ENCODE measurements around the gene SENP7. TPM values are rescaled to one million over a fixed set of nuclear protein-coding genes. Genes with fewer than 3 reads are reported as not detected.

The SENP7 gene
- total and polyA plus RNA-seq, 3 experiments from 2014 or later: 8.3 to 13.2 (median 11.1) TPM

DNA sequence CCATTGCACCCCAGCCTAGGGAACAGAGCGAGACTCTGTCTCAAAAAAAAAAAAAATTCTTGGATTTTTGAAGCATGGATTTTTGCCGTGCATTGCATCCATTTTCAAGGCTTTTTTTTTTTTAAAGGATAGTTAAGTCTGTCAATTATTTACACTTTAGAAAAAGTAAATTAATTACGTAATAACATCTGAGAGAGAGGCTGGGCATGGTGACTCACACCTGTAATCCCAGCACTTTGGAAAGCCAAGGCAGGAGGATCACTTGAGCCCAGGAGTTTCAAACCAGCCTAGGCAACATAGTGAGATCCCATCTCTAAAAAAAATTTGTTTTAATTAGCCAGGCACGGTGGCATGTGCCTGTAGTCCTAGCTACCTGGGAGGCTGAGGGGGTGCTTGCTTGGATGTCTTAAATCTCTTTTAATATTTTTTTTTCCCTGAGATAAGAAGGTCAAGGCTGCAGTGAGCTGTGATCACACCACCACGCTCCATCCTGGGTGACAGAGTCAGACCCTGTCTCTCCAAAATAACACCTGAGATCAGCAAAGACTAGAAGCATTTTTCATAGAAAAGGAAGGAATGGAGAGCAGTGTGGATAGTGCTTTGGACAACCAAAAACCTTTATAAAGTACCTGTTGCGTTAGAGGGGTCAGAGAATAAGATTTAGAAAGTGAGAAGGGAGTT, 6.8 kb upstream of the SENP7 start:
- Mint-ChIP-seq H3K4me1 (peaks cover 37 to 54% (median 50%) of the 10 kb centered on the region in 3 donors), H3K4me3 (peak overlapping the region in 5 of 7 donors; percentile 5 to 59 (median 46)), H3K9me3 (peaks cover 0 to under 1% (median 0%) of the 10 kb centered on the region in 5 donors), H3K27me3 (no peaks in the 10 kb centered on the region), H3K36me3 (peaks cover 0 to 2% (median 0%) of the 10 kb centered on the region in 3 donors), H3K27ac (peak overlapping the region; percentile 60 to 98 (median 95))
- CTCF ChIA-PET: interaction anchor here (1.4 to 2.5 kb wide), 6 partner anchors 9 to 54 kb away, joined by 3 to 9 read pairs (median 6); partner anchors contain the start of gene PCNP
- no peaks in the 10 kb centered on the region for H3K27me3 ChIP-seq (ENCODE audit: insufficient read depth, low read length, poor library complexity, severe bottlenecking)
- no peak for DNase-seq
- POLR2A ChIA-PET: no interaction called here
- H3K27ac ChIP-seq (ENCODE audit: low read depth, low read length): no peak overlapping the region
- H3K36me3 ChIP-seq (ENCODE audit: insufficient read depth, low read length): no peaks in the 10 kb centered on the region
- no peaks in the 10 kb centered on the region for H3K9me3 ChIP-seq (ENCODE audit: low read length)
- no peak overlapping the region for H3K4me3 ChIP-seq (ENCODE audit: low read length)
- H3K4me1 ChIP-seq (ENCODE audit: insufficient read depth, low read length): peaks cover 55% of the 10 kb centered on the region

DNA sequence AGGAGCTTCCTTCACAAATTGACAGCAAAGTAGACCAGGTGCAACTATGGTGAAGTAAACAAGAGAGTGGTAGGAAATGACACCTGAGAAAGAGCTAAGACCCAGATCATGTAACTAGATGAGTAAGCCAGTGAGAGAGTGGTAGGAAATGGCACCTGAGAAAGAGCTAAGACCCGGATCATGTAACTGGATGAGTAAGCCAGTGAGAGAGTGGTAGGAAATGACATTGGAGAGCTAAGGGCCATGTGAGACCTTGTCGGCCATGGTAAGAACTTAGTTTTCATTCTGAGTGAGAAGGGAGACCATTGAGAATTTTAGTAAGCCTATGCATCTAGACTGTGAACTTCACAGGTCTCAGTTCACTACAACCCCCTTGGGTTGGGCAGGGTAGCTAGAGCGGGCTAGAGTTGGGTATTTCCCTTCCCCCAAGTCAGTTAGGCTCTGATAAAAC, 5.4 kb upstream of the SENP7 start:
- ChIA-PET POLR2A (interaction anchor here (0.5 to 1.1 kb wide), 6 partner anchors 25 to 793 kb away, joined by 3 to 13 read pairs (median 4); partner anchors contain the start of genes PCNP, TRMT10C and ZBTB11), CTCF (interaction anchor here (1.2 to 1.6 kb wide), 2 partner anchors 12 to 55 kb away, joined by 4 to 6 read pairs; partner anchors contain the start of gene PCNP)
- H3K4me3 ChIP-seq (ENCODE audit: low read length): peak overlapping the region; percentile 35
- H3K27me3 ChIP-seq (ENCODE audit: insufficient read depth, low read length, poor library complexity, severe bottlenecking): no peaks in the 10 kb centered on the region
- Mint-ChIP-seq H3K4me3 (peak overlapping the region; percentile 6 to 75 (median 57)), H3K9me3 (no peaks in the 10 kb centered on the region), H3K36me3 (peaks cover 0 to under 1% (median 0%) of the 10 kb centered on the region in 3 donors), H3K27me3 (peaks cover 0 to under 1% of the 10 kb centered on the region in 2 donors), H3K27ac (peak overlapping the region; percentile 91 to 99 (median 97)), H3K4me1 (peaks cover 39 to 62% (median 57%) of the 10 kb centered on the region in 3 donors)
- H3K36me3 ChIP-seq (ENCODE audit: insufficient read depth, low read length): no peaks in the 10 kb centered on the region
- no peaks in the 10 kb centered on the region for H3K9me3 ChIP-seq (ENCODE audit: low read length)
- H3K4me1 ChIP-seq (ENCODE audit: insufficient read depth, low read length): peaks cover 62% of the 10 kb centered on the region
- peak in 4 of 5 donors; percentile 32 to 77 (median 60) for DNase-seq
- H3K27ac ChIP-seq (ENCODE audit: low read depth, low read length): peak overlapping the region; percentile 58

GRCh38 chr3:101513419-101513986, 491 bp upstream of the SENP7 start:
- Histone ChIP-seq H3K27me3 (ENCODE audit: insufficient read depth, low read length, poor library complexity, severe bottlenecking) (no peaks in the 10 kb centered on the region), H3K36me3 (ENCODE audit: insufficient read depth, low read length) (no peaks in the 10 kb centered on the region), H3K4me3 (ENCODE audit: low read length) (peak overlapping the region; percentile 93), H3K9me3 (ENCODE audit: low read length) (no peaks in the 10 kb centered on the region), H3K4me1 (ENCODE audit: insufficient read depth, low read length) (peaks cover 53% of the 10 kb centered on the region), H3K27ac (ENCODE audit: low read depth, low read length) (peak overlapping the region; percentile 92)
- no peak for DNase-seq
- H3K4me1 Mint-ChIP-seq: peaks cover 48 to 65% (median 64%) of the 10 kb centered on the region in 3 donors
- peaks cover 0 to 19% (median 3%) of the 10 kb centered on the region in 3 donors for H3K36me3 Mint-ChIP-seq
- ChIA-PET POLR2A (interaction anchor here (0.6 to 1.5 kb wide), 5 partner anchors 8 to 163 kb away, joined by 3 to 6 read pairs (median 4); partner anchors contain the start of genes PCNP and ZBTB11), CTCF (interaction anchor here (0.7 to 1.6 kb wide), 2 partner anchors 9 to 163 kb away, joined by 3 read pairs; partner anchors contain the start of gene ZBTB11)
- peaks cover 0 to 10% of the 10 kb centered on the region in 2 donors for H3K27me3 Mint-ChIP-seq
- peaks cover 0 to 6% (median 2%) of the 10 kb centered on the region in 5 donors for H3K9me3 Mint-ChIP-seq
- H3K4me3 Mint-ChIP-seq: peak overlapping the region; percentile 99 to 100 (median 100)
- peak overlapping the region; percentile 97 to 100 (median 99) for H3K27ac Mint-ChIP-seq

GRCh38 chr3:101512396-101512645, 691 bp downstream of the SENP7 start:
- CTCF ChIA-PET: interaction anchor here (1.0 to 1.6 kb wide), 4 partner anchors 59 to 164 kb away, joined by 3 to 6 read pairs (median 3); partner anchors contain the start of genes PCNP and ZBTB11
- H3K9me3 Mint-ChIP-seq: peaks cover 0 to 6% (median 2%) of the 10 kb centered on the region in 5 donors
- POLR2A ChIA-PET: interaction anchor here (0.6 to 1.5 kb wide), 5 partner anchors 9 to 164 kb away, joined by 3 to 9 read pairs (median 4); partner anchors contain the start of genes PCNP and TRMT10C
- Histone ChIP-seq H3K27ac (ENCODE audit: low read depth, low read length) (peak overlapping the region; percentile 92), H3K27me3 (ENCODE audit: insufficient read depth, low read length, poor library complexity, severe bottlenecking) (no peaks in the 10 kb centered on the region), H3K36me3 (ENCODE audit: insufficient read depth, low read length) (no peaks in the 10 kb centered on the region), H3K4me3 (ENCODE audit: low read length) (peak overlapping the region; percentile 93), H3K4me1 (ENCODE audit: insufficient read depth, low read length) (peaks cover 47% of the 10 kb centered on the region), H3K9me3 (ENCODE audit: low read length) (no peaks in the 10 kb centered on the region)
- H3K4me1 Mint-ChIP-seq: peaks cover 48 to 64% (median 63%) of the 10 kb centered on the region in 3 donors
- peak overlapping the region; percentile 97 to 100 (median 99) for H3K27ac Mint-ChIP-seq
- H3K36me3 Mint-ChIP-seq: peaks cover 3 to 22% (median 6%) of the 10 kb centered on the region in 3 donors
- no peak for DNase-seq
- H3K27me3 Mint-ChIP-seq: peaks cover 0 to 10% of the 10 kb centered on the region in 2 donors
- H3K4me3 Mint-ChIP-seq: peak overlapping the region; percentile 99 to 100 (median 100)

- H3K36me3 Mint-ChIP-seq: peaks cover 3 to 35% (median 6%) of the 10 kb centered on the region in 3 donors
- Histone ChIP-seq H3K27ac (ENCODE audit: low read depth, low read length) (no peak overlapping the region), H3K4me3 (ENCODE audit: low read length) (no peak overlapping the region), H3K9me3 (ENCODE audit: low read length) (no peaks in the 10 kb centered on the region), H3K27me3 (ENCODE audit: insufficient read depth, low read length, poor library complexity, severe bottlenecking) (no peaks in the 10 kb centered on the region), H3K4me1 (ENCODE audit: insufficient read depth, low read length) (peaks cover 45% of the 10 kb centered on the region), H3K36me3 (ENCODE audit: insufficient read depth, low read length) (no peaks in the 10 kb centered on the region)
- DNase-seq: no peak
- peak overlapping the region in 4 of 7 donors; percentile 6 to 69 (median 25) for H3K4me3 Mint-ChIP-seq
- H3K27ac Mint-ChIP-seq: peak overlapping the region in 7 of 8 donors; percentile 1 to 100 (median 38)
- H3K9me3 Mint-ChIP-seq: peaks cover 0 to 6% (median 2%) of the 10 kb centered on the region in 5 donors
- CTCF ChIA-PET: interaction anchor here (1.2 kb wide), 2 partner anchors 9 to 175 kb away, joined by 3 read pairs; no protein-coding TSS in a partner anchor
- peaks cover 62 to 86% (median 84%) of the 10 kb centered on the region in 3 donors for H3K4me1 Mint-ChIP-seq
- peaks cover 0 to 10% of the 10 kb centered on the region in 2 donors for H3K27me3 Mint-ChIP-seq
- POLR2A ChIA-PET: no interaction called here
Observed at GRCh38 chr3:101509811-101510210, 3.2 kb downstream of the SENP7 start.

- POLR2A ChIA-PET: no interaction called here
- H3K4me1 Mint-ChIP-seq: peaks cover 62 to 90% (median 86%) of the 10 kb centered on the region in 3 donors
- H3K36me3 Mint-ChIP-seq: peaks cover 3 to 39% (median 6%) of the 10 kb centered on the region in 3 donors
- Histone ChIP-seq H3K4me3 (ENCODE audit: low read length) (no peak overlapping the region), H3K36me3 (ENCODE audit: insufficient read depth, low read length) (no peaks in the 10 kb centered on the region), H3K4me1 (ENCODE audit: insufficient read depth, low read length) (peaks cover 45% of the 10 kb centered on the region), H3K27ac (ENCODE audit: low read depth, low read length) (no peak overlapping the region), H3K9me3 (ENCODE audit: low read length) (no peaks in the 10 kb centered on the region), H3K27me3 (ENCODE audit: insufficient read depth, low read length, poor library complexity, severe bottlenecking) (no peaks in the 10 kb centered on the region)
- no peak overlapping the region for H3K4me3 Mint-ChIP-seq
- no peak for DNase-seq
- peak overlapping the region in 6 of 8 donors; percentile 21 to 69 (median 62) for H3K27ac Mint-ChIP-seq
- CTCF ChIA-PET: interaction anchor here (1.2 kb wide), 2 partner anchors 9 to 175 kb away, joined by 3 read pairs; no protein-coding TSS in a partner anchor
- H3K27me3 Mint-ChIP-seq: peaks cover 0 to 10% of the 10 kb centered on the region in 2 donors
- H3K9me3 Mint-ChIP-seq: peaks cover 0 to 6% (median 2%) of the 10 kb centered on the region in 5 donors
Observed at GRCh38 chr3:101509281-101509680, 3.7 kb downstream of the SENP7 start.

GRCh38 chr3:101501783-101502182, 11.2 kb downstream of the SENP7 start:
- no peaks in the 10 kb centered on the region for H3K36me3 ChIP-seq (ENCODE audit: insufficient read depth, low read length)
- CTCF ChIA-PET: no interaction called here
- DNase-seq: no peak
- Mint-ChIP-seq H3K27me3 (no peaks in the 10 kb centered on the region), H3K36me3 (peaks cover 0 to 61% (median 11%) of the 10 kb centered on the region in 3 donors), H3K4me3 (no peak overlapping the region), H3K4me1 (peaks cover 37 to 74% (median 70%) of the 10 kb centered on the region in 3 donors), H3K9me3 (no peaks in the 10 kb centered on the region), H3K27ac (peak overlapping the region in 3 of 8 donors; percentile 17 to 58 (median 54))
- no peaks in the 10 kb centered on the region for H3K9me3 ChIP-seq (ENCODE audit: low read length)
- POLR2A ChIA-PET: no interaction called here
- no peaks in the 10 kb centered on the region for H3K27me3 ChIP-seq (ENCODE audit: insufficient read depth, low read length, poor library complexity, severe bottlenecking)
- no peak overlapping the region for H3K27ac ChIP-seq (ENCODE audit: low read depth, low read length)
- H3K4me3 ChIP-seq (ENCODE audit: low read length): no peak overlapping the region
- peaks cover 6% of the 10 kb centered on the region for H3K4me1 ChIP-seq (ENCODE audit: insufficient read depth, low read length)

All from CD8-positive, alpha-beta memory T cell (primary cell).